HG02970 (cell line): Measurements from ENCODE around the gene FAM135A.

Experiments used
- ATAC-seq: cut with Tn5 transposase; IDR thresholded peaks from one replicate; pipeline ENCODE4 v1.9.1; 2021; ENCODE audit warnings: mild to moderate bottlenecking, moderate library complexity, moderate number of reproducible peaks; ENCODE audit not compliant: unreplicated experiment, low FRiP score

FAM135A gene

GRCh38 chr6:70413114-70413991 lies at the start of gene FAM135A:
Gene FAM135A (plus strand): TSS chr6:70413508. CDS start chr6:70428343, 14,835 bp downstream.
- peak; percentile 96 for ATAC-seq

DNA sequence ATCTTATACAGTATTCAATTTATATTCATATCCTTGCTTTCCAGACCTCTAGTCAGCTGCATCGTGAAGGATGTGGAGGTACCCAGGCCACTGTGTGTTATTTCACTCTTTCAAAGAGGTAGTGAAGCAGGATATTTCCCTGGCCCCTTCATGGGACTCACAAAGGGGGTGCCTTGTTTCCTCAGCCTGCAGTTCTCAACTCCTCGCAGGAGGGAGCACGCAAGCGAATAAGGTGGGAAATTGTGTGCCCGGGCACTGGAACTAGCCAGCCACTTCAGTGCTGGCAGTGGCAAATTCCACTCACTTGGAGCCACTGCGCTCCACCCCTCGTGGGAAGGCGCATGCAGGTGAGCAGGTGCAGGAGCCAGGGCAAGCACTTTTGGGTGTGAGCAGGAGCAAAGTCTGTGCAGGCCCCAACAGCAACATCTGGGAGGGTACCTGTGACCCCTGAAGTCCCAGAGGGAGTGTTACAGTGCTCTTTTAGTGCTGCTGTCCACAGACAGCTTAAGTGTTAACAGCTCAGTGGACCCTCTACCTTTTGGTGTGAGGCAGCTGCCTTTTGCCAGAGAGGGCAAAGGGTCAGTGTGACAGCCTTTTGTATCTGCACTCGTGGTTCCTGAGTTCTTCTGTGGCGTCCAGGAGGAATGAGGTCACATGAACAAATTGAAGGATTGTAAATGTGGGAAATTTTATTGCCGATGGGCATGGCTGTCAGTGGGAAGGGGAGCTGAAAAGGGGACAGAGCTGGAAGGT lies 49.4 kb upstream of the FAM135A start:
- ATAC-seq: no peak

DNA sequence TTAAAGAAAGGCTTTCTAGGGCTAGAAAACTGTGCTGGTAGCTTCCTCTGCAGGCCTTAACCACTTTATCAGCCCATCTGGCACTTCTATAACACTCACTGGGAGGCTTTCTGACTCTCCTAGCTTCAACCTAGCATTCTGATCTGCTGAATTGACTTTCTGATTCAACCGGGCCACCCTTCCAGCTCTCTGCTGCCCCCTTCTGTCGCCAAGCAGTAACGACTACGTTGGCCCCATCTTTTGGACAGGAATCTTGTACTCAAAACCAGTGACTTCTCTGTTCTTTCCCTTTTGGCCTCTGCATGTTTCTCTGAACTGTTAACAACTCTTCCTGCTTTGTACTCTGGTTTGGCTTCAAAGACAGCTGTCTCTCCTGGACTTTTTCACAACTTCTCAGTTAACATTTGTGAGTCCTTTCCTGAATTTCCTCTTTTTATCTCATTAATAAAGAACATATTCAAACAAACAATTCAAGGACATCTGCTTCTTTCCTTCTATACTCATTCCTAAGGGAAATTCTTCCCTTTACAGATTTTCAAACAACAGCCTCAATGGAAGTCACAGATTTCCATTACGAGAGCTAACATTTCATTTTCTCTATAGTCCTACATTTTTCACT lies 43.9 kb upstream of the FAM135A start:
- peak; percentile 67 for ATAC-seq

- ATAC-seq: no peak
Measured at GRCh38 chr6:70370496-70370895, 42.8 kb upstream of the FAM135A start.

- ATAC-seq: no peak
Measured at GRCh38 chr6:70371454-70372105, 41.7 kb upstream of the FAM135A start.

GRCh38 chr6:70375166-70375565 lies 38.1 kb upstream of the FAM135A start:
- no peak for ATAC-seq

DNA sequence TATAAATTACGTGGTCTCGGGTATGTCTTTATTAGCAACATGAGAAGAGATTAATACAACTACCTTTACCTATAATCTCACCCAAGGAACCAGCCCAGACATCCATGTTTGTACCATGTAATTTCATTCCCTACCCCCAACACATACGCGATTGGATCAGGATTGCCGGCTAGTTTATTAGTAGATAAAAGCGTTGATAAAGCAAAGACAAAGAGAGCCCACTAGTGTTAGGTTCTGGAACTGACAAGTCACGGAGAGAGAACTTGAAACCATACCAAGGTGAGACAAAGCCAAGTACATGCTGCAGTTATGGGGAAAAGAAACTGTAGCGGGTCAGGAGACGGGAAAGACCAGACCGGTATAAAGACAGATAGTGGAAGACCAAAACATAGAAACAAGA lies 37.4 kb upstream of the FAM135A start:
- no peak for ATAC-seq

DNA sequence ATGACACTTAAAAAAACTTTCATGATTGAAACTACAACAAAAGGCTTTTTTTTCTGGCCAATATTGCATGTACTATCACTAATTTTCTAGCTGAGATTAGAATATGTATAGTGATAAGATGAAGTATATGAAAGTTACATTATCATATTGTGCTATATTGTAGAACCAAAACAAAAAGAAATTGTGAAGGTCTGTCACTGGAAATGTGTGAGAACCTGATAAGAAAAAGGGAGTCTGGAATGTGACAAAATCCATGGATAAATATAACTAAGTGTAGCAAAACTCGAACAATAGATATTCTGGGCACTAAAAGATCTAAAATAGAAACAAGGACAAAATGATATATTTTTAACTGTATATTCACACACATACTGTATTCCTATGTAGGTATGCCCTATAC lies 36.7 kb upstream of the FAM135A start:
- no peak for ATAC-seq

GRCh38 chr6:70377372-70377771 lies 35.9 kb upstream of the FAM135A start:
- no peak for ATAC-seq

GRCh38 chr6:70379473-70380013 lies 33.8 kb upstream of the FAM135A start:
- no peak for ATAC-seq

- ATAC-seq: peak; percentile 81
Measured at GRCh38 chr6:70380252-70380651, 33.1 kb upstream of the FAM135A start.

DNA sequence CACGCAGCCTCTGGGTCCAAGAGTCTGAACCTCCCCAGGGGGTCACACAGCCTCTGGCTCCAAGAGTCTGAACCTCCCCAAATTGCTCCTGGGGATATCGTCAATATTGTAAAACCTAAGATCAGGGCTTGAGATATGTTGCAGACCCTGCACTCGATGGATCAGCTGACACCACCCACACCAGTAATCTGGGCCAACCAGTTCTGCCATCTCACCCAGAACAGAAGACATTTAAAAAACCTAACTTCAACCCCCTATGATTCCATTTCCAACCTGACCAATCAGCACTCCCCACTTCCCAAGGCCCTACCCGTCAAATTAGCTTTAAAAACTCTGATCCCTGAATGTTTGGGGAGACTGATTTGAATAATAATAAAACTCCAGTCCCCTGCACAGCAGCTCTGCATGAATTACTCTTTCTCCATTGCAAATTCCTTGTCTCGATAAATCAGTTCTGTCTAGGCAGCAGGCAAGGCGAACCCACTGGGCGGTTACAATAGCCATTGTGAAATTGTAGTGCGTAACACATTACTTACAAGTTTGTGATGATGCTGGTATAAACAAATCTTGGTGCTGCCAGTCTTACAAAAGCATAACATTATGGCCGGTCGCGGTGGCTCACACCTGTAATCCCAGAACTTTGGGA lies 32.4 kb upstream of the FAM135A start:
- ATAC-seq: no peak

- ATAC-seq: no peak
Measured at GRCh38 chr6:70381417-70381782, 31.9 kb upstream of the FAM135A start.

DNA sequence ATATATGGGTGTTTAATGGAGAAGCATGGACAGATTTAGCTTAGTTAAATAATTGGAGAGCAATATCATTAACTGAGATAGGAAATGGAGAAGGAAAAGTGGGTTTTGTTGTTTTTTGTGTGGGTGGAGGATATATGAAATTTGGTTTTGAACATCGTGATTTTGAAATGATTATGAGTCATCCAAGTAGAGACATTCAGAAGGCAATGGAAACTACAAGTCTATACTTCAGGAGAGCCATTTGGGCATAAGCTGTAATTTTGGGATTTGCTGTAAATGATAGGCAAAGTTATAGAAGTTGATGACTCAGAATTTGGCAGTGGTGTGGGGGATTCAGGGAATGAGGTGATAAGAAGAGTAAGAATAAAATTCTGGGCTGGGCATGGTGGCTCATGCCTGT lies 27.4 kb upstream of the FAM135A start:
- ATAC-seq: no peak

- no peak for ATAC-seq
Measured at GRCh38 chr6:70388814-70389213, 24.5 kb upstream of the FAM135A start.

GRCh38 chr6:70389261-70389660 lies 24.0 kb upstream of the FAM135A start:
- no peak for ATAC-seq

- no peak for ATAC-seq
Measured at GRCh38 chr6:70390067-70390466, 23.2 kb upstream of the FAM135A start.

GRCh38 chr6:70391492-70391891 lies 21.8 kb upstream of the FAM135A start:
- ATAC-seq: no peak

DNA sequence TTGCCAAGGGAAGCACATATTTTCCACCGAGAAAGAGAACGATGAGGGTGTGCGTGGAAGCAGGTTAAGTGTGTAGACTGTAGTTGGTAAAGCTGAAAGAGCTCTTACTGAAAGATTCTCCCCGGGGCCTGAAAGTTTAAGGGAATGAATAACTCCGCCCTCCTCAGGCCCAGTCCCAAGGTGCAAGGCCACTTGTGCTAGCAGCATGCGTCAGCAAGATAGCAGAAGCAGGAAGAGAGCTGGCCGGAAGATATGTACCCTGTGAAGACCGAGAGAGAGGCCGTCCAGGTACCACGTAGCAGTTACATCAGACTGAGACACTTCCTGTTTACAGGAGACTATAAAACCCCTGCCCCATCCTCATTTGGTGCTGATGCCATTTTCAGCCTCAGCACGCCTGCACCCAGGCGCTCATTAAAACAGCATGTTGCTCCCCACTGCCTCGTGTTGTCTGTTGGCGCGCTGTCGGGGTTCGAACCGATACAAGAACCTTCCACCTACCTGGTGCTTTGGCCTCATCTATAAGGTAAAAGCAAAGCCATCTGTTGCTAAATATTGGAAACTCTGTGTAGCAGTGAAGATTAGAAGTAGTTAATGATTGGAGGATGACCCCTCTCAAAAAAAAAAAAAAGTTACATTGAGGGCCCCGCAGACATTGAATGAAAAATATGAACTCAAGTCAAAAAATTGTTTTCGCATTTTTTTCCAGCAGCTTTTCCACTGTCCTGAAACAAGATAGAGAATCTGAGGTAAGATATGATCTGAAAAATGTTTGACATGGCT lies 18.6 kb upstream of the FAM135A start:
- ATAC-seq: no peak
